Upper lobe of left lung (tissue), 6 donors: ENCODE results near the gene USPL1. TPM values are rescaled to one million over a fixed set of nuclear protein-coding genes. Genes with fewer than 3 reads are reported as not detected.
"Not testable (repeated sequence)": the region's sequence is repeated elsewhere in the genome, so short reads cannot be mapped to it uniquely, and the experiment has no call there.

Experiments used
- ATAC-seq, 2 donors: fragments of 200-7000 bp; cut with Tn5 transposase; one replicate each; pipeline ENCODE4 v1.9.1; 2022; ENCODE audit warnings: mild to moderate bottlenecking in 2 of 2, moderate library complexity in 2 of 2; ENCODE audit not compliant: low FRiP score in 2 of 2
- DNase-seq, 2 donors: peaks; one replicate each; pipeline ENCODE4 v3.0.0-alpha.2; 2019 to 2020
- H3K27ac ChIP-seq, 4 donors: fragments of 200-600 bp; sonication (generic); one replicate each; pipeline ENCODE4 v1.5.1; 2016 to 2019
- H3K27me3 ChIP-seq, 4 donors: fragments of 200-600 bp; sonication (generic); one replicate each; pipeline ENCODE4 v1.5.1; 2017 to 2019
- H3K36me3 ChIP-seq, 4 donors: fragments of 200-600 bp; sonication (generic); one replicate each; pipeline ENCODE4 v1.5.1; 2016 to 2019
- H3K4me1 ChIP-seq, 4 donors: fragments of 200-600 bp; sonication (generic); one replicate each; pipeline ENCODE4 v1.5.1; 2018 to 2019
- H3K4me3 ChIP-seq, 4 donors: fragments of 200-600 bp; sonication (generic); one replicate each; pipeline ENCODE4 v1.5.1; 2017 to 2019; ENCODE audit warnings: mild to moderate bottlenecking in 2 of 4, moderate library complexity in 1 of 4
- H3K9me3 ChIP-seq, 4 donors: fragments of 200-600 bp; sonication (generic); one replicate each; pipeline ENCODE4 v1.5.1; 2018 to 2019
- CTCF ChIP-seq, 6 experiments: fragments of 450-650 bp in 4 of 6; fragments of 200-600 bp in 2 of 6; sonication (generic) in 2 of 6; IDR thresholded peaks; one replicate each; pipeline ENCODE4 v1.5.1; 2016 to 2019; ENCODE audit warnings: antibody characterized with exemption in 6 of 6
- EP300 ChIP-seq, 4 donors: sonication (generic); formaldehyde crosslinking; IDR thresholded peaks; one replicate each; pipeline ENCODE4 v1.5.1; 2017; ENCODE audit warnings: antibody characterized with exemption in 4 of 4, control low read depth in 2 of 4
- POLR2A ChIP-seq, 4 donors: fragments of 450-650 bp; IDR thresholded peaks; one replicate each; pipeline ENCODE4 v1.5.1; 2016 to 2017; ENCODE audit warnings: antibody characterized with exemption in 4 of 4, mild to moderate bottlenecking in 2 of 4
- POLR2AphosphoS5 ChIP-seq, 2 donors: sonication (generic); formaldehyde crosslinking; IDR thresholded peaks; one replicate each; pipeline ENCODE4 v1.5.1; 2017; ENCODE audit warnings: antibody characterized with exemption in 2 of 2
- WGBS, 2 donors: methylation state at CpG; one replicate each; pipeline ENCODE4 v1.1.5; 2017 to 2018; 5-methylcytosine and 5-hydroxymethylcytosine counted together
- total RNA-seq, 6 donors: library from RNA; depleted of rRNA in 4 of 6; stranded (reverse); fragments of >200 nt in 4 of 6; gene quantifications; one replicate each; pipeline versions ENCODE4 v1.1.0 to v1.2.1, GENCODE V29; 2016 to 2021
- donor health status: DM: no; HTN: no; CAD: no; lungs with moderate emphysema.
- donor health status: DM: no; HTN: yes; CAD: no; lungs with severe emphysema.

USPL1 gene
- total RNA-seq, 6 donors from 2014 or later, result 10.8 to 25.1 (median 16.2) TPM

- WGBS, 2 donors, result 81 to 87% methylated on average over 4 of the region's 4 CpGs
- Histone ChIP-seq H3K36me3 (peaks cover 12 to 74% (median 23%) of the 10 kb centered on the region in 4 donors), H3K27ac (no peak overlapping the region), H3K27me3 (no peaks in the 10 kb centered on the region), H3K9me3 (no peaks in the 10 kb centered on the region), H3K4me3 (no peak overlapping the region), H3K4me1 (peaks cover 0 to 7% (median 0%) of the 10 kb centered on the region in 4 donors)
- no peak for DNase-seq
- TF ChIP-seq POLR2A (IDR thresholded peaks at IDR 0.05), result no peak
- no peak for TF ChIP-seq EP300 (IDR thresholded peaks at IDR 0.05)
- no peak for TF ChIP-seq POLR2AphosphoS5 (IDR thresholded peaks at IDR 0.05)
- TF ChIP-seq CTCF (IDR thresholded peaks at IDR 0.05), result no peak
- ATAC-seq, result no peak
Observed at GRCh38 chr13:30648522-30649012, 30.8 kb downstream of the USPL1 start.

- H3K36me3 ChIP-seq, result peaks cover 9 to 72% (median 13%) of the 10 kb centered on the region in 4 donors
- ATAC-seq, result not testable (repeated sequence)
Observed at GRCh38 chr13:30651648-30652047, 33.9 kb downstream of the USPL1 start.

GRCh38 chr13:30652746-30653386, 35.1 kb downstream of the USPL1 start:
- H3K27me3 ChIP-seq, result no peaks in the 10 kb centered on the region
- H3K9me3 ChIP-seq, result no peaks in the 10 kb centered on the region
- WGBS, 2 donors, result 79 to 82% methylated on average over 1 of the region's 1 CpG
- H3K27ac ChIP-seq, result no peak overlapping the region
- ATAC-seq (no peak), DNase-seq (no peak)
- peaks cover 4 to 73% (median 11%) of the 10 kb centered on the region in 4 donors for H3K36me3 ChIP-seq
- TF ChIP-seq EP300 (IDR thresholded peaks at IDR 0.05) (no peak), POLR2AphosphoS5 (IDR thresholded peaks at IDR 0.05) (no peak), POLR2A (IDR thresholded peaks at IDR 0.05) (no peak), CTCF (IDR thresholded peaks at IDR 0.05) (no peak)
- H3K4me3 ChIP-seq, result no peak overlapping the region
- no peaks in the 10 kb centered on the region for H3K4me1 ChIP-seq

More at GRCh38 chr13:30651648-30652047, 33.9 kb downstream of the USPL1 start:
- not testable (repeated sequence) for H3K4me1 ChIP-seq, H3K27ac ChIP-seq, H3K4me3 ChIP-seq, H3K9me3 ChIP-seq, H3K27me3 ChIP-seq, DNase-seq
- 76 to 94% methylated on average over 5 of the region's 5 CpGs for WGBS, 2 donors

- H3K4me3 ChIP-seq, result no peak overlapping the region
- H3K4me1 ChIP-seq, result no peaks in the 10 kb centered on the region
- no peak overlapping the region for H3K27ac ChIP-seq
- WGBS, 2 donors, result 79 to 86% methylated on average over 1 of the region's 1 CpG
- TF ChIP-seq CTCF (IDR thresholded peaks at IDR 0.05), result no peak
- no peak for TF ChIP-seq POLR2AphosphoS5 (IDR thresholded peaks at IDR 0.05)
- TF ChIP-seq POLR2A (IDR thresholded peaks at IDR 0.05), result no peak
- no peak for TF ChIP-seq EP300 (IDR thresholded peaks at IDR 0.05)
- peaks cover 6 to 73% (median 17%) of the 10 kb centered on the region in 4 donors for H3K36me3 ChIP-seq
- no peaks in the 10 kb centered on the region for H3K9me3 ChIP-seq
- ATAC-seq (no peak), DNase-seq (no peak)
- H3K27me3 ChIP-seq, result no peaks in the 10 kb centered on the region
Observed at GRCh38 chr13:30654430-30654829, 36.7 kb downstream of the USPL1 start.

GRCh38 chr13:30656178-30656577, 38.5 kb downstream of the USPL1 start:
- Histone ChIP-seq H3K27me3 (no peaks in the 10 kb centered on the region), H3K9me3 (no peaks in the 10 kb centered on the region), H3K36me3 (peaks cover 6 to 59% (median 15%) of the 10 kb centered on the region in 4 donors), H3K4me3 (no peak overlapping the region), H3K4me1 (peaks cover 0 to 3% (median 0%) of the 10 kb centered on the region in 4 donors), H3K27ac (no peak overlapping the region)
- WGBS, 2 donors, result 95 to 97% methylated on average over 3 of the region's 3 CpGs
- DNase-seq (no peak), ATAC-seq (no peak)
- no peak for TF ChIP-seq POLR2A (IDR thresholded peaks at IDR 0.05)
- no peak for TF ChIP-seq POLR2AphosphoS5 (IDR thresholded peaks at IDR 0.05)
- TF ChIP-seq EP300 (IDR thresholded peaks at IDR 0.05), result no peak
- no peak for TF ChIP-seq CTCF (IDR thresholded peaks at IDR 0.05)
